HG03571 (cell line): ENCODE data around the gene DEK.
"Not testable (repeated sequence)": the region's sequence is repeated elsewhere in the genome, so short reads cannot be mapped to it uniquely, and the experiment has no call there.

Experiments used
- ATAC-seq: cut with Tn5 transposase; IDR thresholded peaks from one replicate; pipeline ENCODE4 v1.9.1; 2021; ENCODE audit not compliant: unreplicated experiment

Gene DEK

GRCh38 chr6:18207949-18208348, 56.4 kb downstream of the DEK start:
- no peak for ATAC-seq

- ATAC-seq, result no peak
These were observed 56.9 kb downstream of the DEK start for GRCh38 chr6:18207438-18207837.

- no peak for ATAC-seq
These were observed 57.7 kb downstream of the DEK start for GRCh38 chr6:18206591-18206990.

GRCh38 chr6:18204691-18205090, 59.6 kb downstream of the DEK start:
- no peak for ATAC-seq

GRCh38 chr6:18203786-18204185, 60.5 kb downstream of the DEK start:
- no peak for ATAC-seq

- no peak for ATAC-seq
These were observed 72.3 kb downstream of the DEK start for GRCh38 chr6:18192026-18192425.

GRCh38 chr6:18189196-18189595, 75.1 kb downstream of the DEK start:
- ATAC-seq, result no peak

GRCh38 chr6:18187701-18188100, 76.6 kb downstream of the DEK start:
- ATAC-seq, result no peak

- no peak for ATAC-seq
These were observed 77.6 kb downstream of the DEK start for GRCh38 chr6:18186540-18187250.

- no peak for ATAC-seq
These were observed 78.3 kb downstream of the DEK start for GRCh38 chr6:18186033-18186432.

GRCh38 chr6:18185624-18186023, 78.7 kb downstream of the DEK start:
- ATAC-seq, result no peak

GRCh38 chr6:18183766-18184165, 80.6 kb downstream of the DEK start:
- no peak for ATAC-seq

- ATAC-seq, result no peak
These were observed 81.8 kb downstream of the DEK start for GRCh38 chr6:18182568-18182967.

GRCh38 chr6:18179770-18180356, 84.5 kb downstream of the DEK start:
- ATAC-seq, result no peak

GRCh38 chr6:18178960-18179615, 85.2 kb downstream of the DEK start:
- ATAC-seq, result no peak

GRCh38 chr6:18177286-18177965, 86.9 kb downstream of the DEK start:
- ATAC-seq, result no peak

- ATAC-seq, result not testable (repeated sequence)
These were observed 88.1 kb downstream of the DEK start for GRCh38 chr6:18176198-18176597.
